AG10803 (cell line): ENCODE results near the gene TJAP1.
"Not testable (repeated sequence)": the region's sequence is repeated elsewhere in the genome, so short reads cannot be mapped to it uniquely, and the experiment has no call there.

Experiments used
- DNase-seq: peaks from one replicate; pipeline ENCODE4 v3.0.0; 2010; ENCODE audit warnings: low read depth
- H3K4me3 ChIP-seq: 2 replicates; pipeline ENCODE4 v1.5.1; 2011; ENCODE audit warnings: mild to moderate bottlenecking, low read length, control low read depth
- TF ChIP-seq, protein P1 (sequence below): conservative IDR thresholded peaks from 2 replicates; pipeline ENCODE4 v1.5.1; 2011; ENCODE audit warnings: mild to moderate bottlenecking, low read length, control low read depth, inconsistent platforms

The TJAP1 gene

GRCh38 chr6:43460032-43460431 lies 17.3 kb upstream of the TJAP1 start:
- DNase-seq, result no peak

GRCh38 chr6:43461936-43462335 lies 15.4 kb upstream of the TJAP1 start:
- DNase-seq, result no peak
- no peak overlapping the region for H3K4me3 ChIP-seq
- TF ChIP-seq, protein P1, sequence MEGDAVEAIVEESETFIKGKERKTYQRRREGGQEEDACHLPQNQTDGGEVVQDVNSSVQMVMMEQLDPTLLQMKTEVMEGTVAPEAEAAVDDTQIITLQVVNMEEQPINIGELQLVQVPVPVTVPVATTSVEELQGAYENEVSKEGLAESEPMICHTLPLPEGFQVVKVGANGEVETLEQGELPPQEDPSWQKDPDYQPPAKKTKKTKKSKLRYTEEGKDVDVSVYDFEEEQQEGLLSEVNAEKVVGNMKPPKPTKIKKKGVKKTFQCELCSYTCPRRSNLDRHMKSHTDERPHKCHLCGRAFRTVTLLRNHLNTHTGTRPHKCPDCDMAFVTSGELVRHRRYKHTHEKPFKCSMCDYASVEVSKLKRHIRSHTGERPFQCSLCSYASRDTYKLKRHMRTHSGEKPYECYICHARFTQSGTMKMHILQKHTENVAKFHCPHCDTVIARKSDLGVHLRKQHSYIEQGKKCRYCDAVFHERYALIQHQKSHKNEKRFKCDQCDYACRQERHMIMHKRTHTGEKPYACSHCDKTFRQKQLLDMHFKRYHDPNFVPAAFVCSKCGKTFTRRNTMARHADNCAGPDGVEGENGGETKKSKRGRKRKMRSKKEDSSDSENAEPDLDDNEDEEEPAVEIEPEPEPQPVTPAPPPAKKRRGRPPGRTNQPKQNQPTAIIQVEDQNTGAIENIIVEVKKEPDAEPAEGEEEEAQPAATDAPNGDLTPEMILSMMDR, result no peak

More at GRCh38 chr6:43460032-43460431, 17.3 kb upstream of the TJAP1 start:
- TF ChIP-seq, protein P1, result no peak
- no peak overlapping the region for H3K4me3 ChIP-seq

DNA sequence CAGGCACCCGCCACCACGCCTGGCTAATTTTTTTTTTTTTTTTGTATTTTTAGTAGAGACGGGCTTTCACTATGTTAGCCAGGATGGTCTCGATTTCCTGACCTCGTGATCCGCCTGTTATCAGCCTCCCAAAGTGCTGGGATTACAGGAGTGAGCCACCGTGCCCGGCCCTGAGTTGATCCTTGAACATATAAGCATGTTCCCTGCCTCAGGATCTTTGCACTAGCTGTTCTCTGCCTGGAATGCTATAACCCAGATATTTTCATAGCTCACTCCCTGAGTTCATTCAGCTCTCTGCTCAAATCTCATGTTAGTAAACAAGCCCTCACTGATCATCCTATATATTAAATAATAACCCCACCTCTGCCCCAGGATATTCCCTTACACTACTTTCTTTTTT lies 13.0 kb upstream of the TJAP1 start:
- TF ChIP-seq, protein P1, result no peak
- no peak overlapping the region for H3K4me3 ChIP-seq
- DNase-seq, result no peak

DNA sequence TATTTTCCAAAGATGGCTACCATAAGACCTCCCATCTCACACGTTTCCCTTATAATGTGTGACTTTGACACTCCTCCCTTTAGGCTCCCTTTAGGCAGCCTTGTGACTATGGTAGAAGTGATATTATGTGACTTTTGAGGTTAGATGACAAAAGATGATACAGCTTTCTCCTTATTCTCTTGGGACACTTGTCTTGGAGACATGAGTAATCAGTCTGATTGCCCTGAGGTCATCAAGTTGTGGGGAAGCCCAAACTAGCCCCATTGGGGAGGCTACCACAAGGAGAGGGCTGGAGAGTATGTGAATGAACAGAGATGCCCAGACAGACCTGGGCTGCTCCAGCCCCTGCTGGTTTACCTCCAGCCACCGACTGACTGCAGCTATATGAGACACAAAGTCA lies 11.4 kb upstream of the TJAP1 start:
- no peak for DNase-seq
- TF ChIP-seq, protein P1, result no peak
- H3K4me3 ChIP-seq, result no peak overlapping the region

- H3K4me3 ChIP-seq, DNase-seq: not testable (repeated sequence)
Observed at GRCh38 chr6:43467265-43467664, 10.1 kb upstream of the TJAP1 start.

GRCh38 chr6:43467752-43468151 lies 9.6 kb upstream of the TJAP1 start:
- TF ChIP-seq, protein P1, result no peak
- no peak for DNase-seq
- no peak overlapping the region for H3K4me3 ChIP-seq

GRCh38 chr6:43468240-43468639 lies 9.1 kb upstream of the TJAP1 start:
- no peak overlapping the region for H3K4me3 ChIP-seq
- no peak for DNase-seq
- TF ChIP-seq, protein P1, result no peak
